Erythroblast (primary cell): ENCODE measurements around the gene GLYATL1.
"Not testable (repeated sequence)": the region's sequence is repeated elsewhere in the genome, so short reads cannot be mapped to it uniquely, and the experiment has no call there.

Experiments
- DNase-seq, 2 experiments: peaks; one replicate each; lab custom pipeline; 2025; lab: John Stamatoyannopoulos, UW
- GATA1 ChIP-seq: IDR thresholded peaks from 2 replicates; pipeline ENCODE4 v1.6.1; 2011; ENCODE audit warnings: low read depth, mild to moderate bottlenecking, control low read depth, low read length, moderate library complexity
- POLR2A ChIP-seq: IDR thresholded peaks from 2 replicates; pipeline ENCODE4 v1.6.1; 2011; ENCODE audit warnings: mild to moderate bottlenecking, low read length

The GLYATL1 gene

DNA sequence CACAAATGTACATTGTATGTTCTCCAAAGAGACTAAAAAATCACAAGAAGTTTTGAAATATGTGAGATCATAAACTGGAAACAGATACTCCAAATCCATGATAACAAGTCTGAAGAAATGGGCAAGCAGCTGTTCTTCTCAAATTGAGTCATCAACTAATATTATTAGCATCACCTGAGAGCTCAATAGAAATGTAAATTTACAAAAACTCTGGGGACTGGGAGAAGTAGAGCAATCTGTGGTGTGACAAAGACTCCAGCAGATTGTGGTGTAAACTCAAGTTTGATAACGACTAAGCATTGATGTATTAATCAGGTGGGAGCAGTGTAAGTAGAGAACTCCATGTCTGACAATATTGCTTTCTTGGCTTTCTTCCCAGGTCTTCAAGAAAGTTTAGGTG is 53.2 kb downstream of the GLYATL1 start:
- no peak for TF ChIP-seq POLR2A
- no peak for TF ChIP-seq GATA1
- no peak for DNase-seq

DNA sequence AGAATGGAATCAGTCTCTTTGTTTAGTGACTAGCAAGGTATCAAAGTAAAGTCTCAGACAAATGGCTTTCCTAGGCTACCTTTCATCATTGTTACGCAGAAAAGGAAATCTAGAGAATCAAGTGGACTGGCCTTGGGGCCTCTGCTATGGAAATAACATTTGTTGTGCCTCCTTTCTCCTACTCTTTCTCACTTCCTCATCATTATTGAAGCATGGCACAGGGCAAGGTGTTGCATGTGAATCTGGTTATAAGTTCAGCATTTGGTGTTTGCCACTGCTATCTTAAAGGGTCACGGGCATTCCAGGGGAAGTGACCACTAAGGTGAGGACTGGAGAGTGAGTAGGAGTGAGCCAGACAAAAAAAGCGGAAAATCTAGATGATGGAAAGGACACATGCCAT is 54.9 kb downstream of the GLYATL1 start:
- DNase-seq = no peak
- TF ChIP-seq POLR2A = no peak
- no peak for TF ChIP-seq GATA1

DNA sequence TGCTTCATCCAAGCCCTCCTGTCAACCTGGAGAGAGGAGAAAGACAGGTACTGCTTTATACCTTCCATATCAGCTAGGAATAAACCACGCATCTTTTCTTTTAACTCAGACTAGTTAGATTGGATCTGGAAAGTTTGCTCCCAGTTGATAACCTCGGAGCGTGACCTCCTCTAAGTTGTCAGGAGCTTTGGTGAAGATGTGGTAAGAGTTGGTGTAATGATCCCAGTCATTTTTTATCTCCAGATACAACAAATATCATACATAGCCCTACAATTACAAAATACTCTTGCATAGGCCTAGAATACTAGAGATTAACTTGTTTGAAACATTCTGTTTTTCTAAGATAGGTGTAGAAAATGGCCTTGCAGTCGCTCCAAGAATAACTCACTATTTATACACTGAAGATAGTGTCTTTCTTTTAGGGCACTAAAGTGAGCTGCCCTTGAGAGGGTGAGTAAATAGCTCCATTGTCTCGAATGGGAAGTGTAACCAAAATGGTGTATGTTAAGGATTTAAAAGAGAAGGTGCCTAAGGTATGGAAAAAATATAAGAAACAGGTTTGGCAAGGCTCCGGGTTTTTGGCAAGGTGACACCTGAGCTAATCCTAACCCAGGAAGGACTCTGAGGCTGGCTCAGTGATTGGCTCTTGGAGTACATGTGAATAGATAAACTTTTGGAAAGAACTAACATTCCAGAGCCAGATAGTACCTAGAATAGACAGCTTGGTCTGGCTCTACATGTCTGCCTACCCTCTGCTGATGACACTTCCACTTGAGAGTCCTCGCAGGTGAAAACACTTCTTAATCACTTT is 59.4 kb downstream of the GLYATL1 start:
- no peak for TF ChIP-seq GATA1
- no peak for TF ChIP-seq POLR2A

DNA sequence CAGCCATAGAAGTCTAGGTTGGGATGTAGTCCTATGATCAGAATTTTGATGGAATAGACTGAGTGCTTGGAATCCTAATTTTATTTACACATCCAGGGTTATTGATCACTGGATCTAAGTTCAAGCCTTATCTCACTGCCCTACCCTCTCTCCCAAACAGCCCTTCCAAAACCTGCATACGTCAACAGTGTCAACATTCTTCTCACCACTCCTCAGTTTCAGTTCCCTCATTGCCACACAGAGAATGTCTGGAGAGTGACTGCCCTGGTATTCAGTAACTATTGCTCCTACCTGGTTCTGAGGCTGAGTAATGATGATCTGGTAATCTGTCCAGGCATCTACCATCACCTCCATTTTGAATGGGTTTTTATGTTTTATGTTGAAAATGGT is 60.0 kb downstream of the GLYATL1 start:
- no peak for TF ChIP-seq GATA1
- no peak for DNase-seq

More for the DNA sequence above, 59.4 kb downstream of the GLYATL1 start:
- no peak for DNase-seq

DNA sequence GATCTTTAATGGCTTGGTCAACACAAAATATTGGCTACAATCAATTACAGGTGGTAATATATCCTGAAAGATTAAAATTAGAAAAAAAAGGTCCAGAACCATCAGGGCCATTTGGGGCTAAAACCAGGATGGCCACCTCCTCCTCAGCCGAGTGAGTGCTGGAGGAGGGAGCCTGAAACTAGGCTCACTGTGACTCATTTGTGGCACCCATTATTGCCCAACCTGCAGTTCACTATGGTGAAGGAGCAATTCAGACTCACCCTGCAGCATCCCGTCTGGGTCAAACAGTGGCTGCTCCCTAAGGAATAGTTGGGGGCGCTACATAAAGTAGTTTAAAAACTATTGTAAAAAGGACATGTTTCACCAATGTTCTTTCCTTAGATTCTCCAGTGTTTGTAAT is 60.7 kb downstream of the GLYATL1 start:
- no peak for DNase-seq
- no peak for TF ChIP-seq POLR2A
- no peak for TF ChIP-seq GATA1

DNA sequence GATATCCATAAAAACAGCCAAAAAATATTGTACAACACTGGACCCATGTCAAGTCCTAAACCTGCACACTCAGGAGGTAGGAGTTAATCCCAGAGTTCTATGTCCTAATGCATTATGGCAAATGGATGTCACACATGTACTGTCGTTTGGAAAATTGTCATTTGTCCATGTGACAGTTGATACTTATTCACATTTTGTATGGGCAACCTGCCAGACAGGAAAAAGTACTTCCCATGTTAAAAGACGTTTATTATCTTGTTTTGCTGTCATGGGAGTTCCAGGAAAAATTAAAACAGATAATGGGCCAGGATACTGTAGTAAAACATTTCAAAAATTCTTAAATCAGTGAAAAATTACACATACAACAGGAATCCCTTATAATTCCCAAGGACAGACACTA is 62.7 kb downstream of the GLYATL1 start:
- not testable (repeated sequence) for DNase-seq
